Motor neuron (in vitro differentiated cells): ENCODE measurements around the gene KCNN3. TPM values are rescaled to one million over a fixed set of nuclear protein-coding genes. Genes with fewer than 3 reads are reported as not detected.

Source experiments
- ATAC-seq, 8 experiments: fragments of 200-7000 bp; cut with Tn5 transposase; replicated peaks in 6 of 8; 2 replicates each; pipeline ENCODE4 v1.8.0; 2021; ENCODE audit warnings: mild to moderate bottlenecking in 8 of 8, moderate library complexity in 8 of 8
- H3K27ac ChIP-seq, 2 donors: fragments of 250-450 bp; sonication (Bioruptor Pico); 2 replicates each; pipeline ENCODE4 v1.9.0; 2021; ENCODE audit warnings: antibody characterized with exemption in 2 of 2, mild to moderate bottlenecking in 2 of 2, moderate library complexity in 1 of 2
- H3K4me1 ChIP-seq, 2 donors: fragments of 250-450 bp; sonication (Bioruptor Pico); replicated peaks in 1 of 2; 2 replicates each; pipeline ENCODE4 v1.6.1; 2021; ENCODE audit warnings: antibody characterized with exemption in 2 of 2, mild to moderate bottlenecking in 2 of 2, moderate library complexity in 1 of 2
- H3K4me3 ChIP-seq, 5 donors: fragments of 250-450 bp; sonication (Bioruptor Pico); 2 replicates each; pipeline ENCODE4 v1.9.0; 2021; ENCODE audit warnings: antibody characterized with exemption in 5 of 5, mild to moderate bottlenecking in 5 of 5, moderate library complexity in 4 of 5
- WGBS, 10 experiments: fragments of 450-650 bp; shearing (Covaris generic); methylation state at CpG; one replicate each; pipeline ENCODE4 v1.0.0; 2022; 5-methylcytosine and 5-hydroxymethylcytosine counted together
- in situ Hi-C, 9 experiments: fragments of 400-800 bp; cut with MboI; loops; one replicate each; pipeline ENCODE4 v1.15.0; 2021; ENCODE audit warnings: low sequenced_read_pairs in 9 of 9, low pct_unique_long_range_greater_than_20kb in 2 of 9; ENCODE audit not compliant: unreplicated experiment in 9 of 9
- total RNA-seq, 8 experiments: library from RNA; unstranded; fragments of 300-600 nt; gene quantifications; 2 replicates each; pipeline versions ENCODE4 v1.2.3 to v1.2.4, GENCODE V29; 2022

The KCNN3 gene
- total RNA-seq, 8 experiments from 2014 or later, result 0.50 to 16.1 (median 1.5) TPM

DNA sequence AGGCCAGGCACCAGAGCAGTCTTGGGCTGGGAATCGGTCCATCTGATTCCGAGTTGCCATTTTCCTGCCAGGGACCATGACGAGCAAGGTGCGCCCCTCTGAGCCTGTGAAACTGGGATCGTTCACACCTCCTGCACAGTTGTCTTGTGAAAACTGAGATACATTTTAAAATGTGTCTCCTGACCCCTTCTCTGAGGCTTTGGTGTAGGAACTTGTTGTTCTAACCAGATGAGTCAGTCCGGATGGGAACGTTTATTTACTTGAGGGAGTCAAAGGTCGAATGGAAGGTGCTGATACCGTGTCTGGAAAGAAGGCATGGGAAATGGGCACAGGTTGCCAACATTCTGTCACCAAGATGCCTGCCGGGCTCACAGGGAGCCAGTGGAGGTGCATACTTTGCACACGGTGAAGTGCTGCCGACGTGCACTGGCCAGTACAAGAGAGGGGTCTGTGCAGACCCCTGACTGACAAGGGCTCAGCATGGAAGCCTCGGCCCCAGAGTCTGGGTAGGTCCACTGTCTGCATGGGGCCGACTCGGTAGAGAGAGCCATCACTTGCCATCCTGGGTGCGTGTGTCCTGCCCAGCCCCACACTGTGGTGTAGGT lies 7.4 kb upstream of the KCNN3 start:
- WGBS, 10 experiments, result 40 to 93% (median 75%) methylated on average over 1 to 12 of the region's 17 CpGs; no CpG with 5 or more reads in 1 of the 10 experiments
- no peak overlapping the region for H3K27ac ChIP-seq
- no peak overlapping the region for H3K4me3 ChIP-seq
- no peak for ATAC-seq
- H3K4me1 ChIP-seq, result peaks cover 4 to 15% of the 10 kb centered on the region in 2 donors
- in situ Hi-C loops, result loop anchor here in 5 of 9 experiments (25.0 kb wide), 2 partner anchors 115 to 215 kb away; no protein-coding TSS in a partner anchor

GRCh38 chr1:154876842-154877369 lies 6.8 kb upstream of the KCNN3 start:
- H3K4me3 ChIP-seq, result no peak overlapping the region
- no peak overlapping the region for H3K27ac ChIP-seq
- 50 to 85% (median 78%) methylated on average over 1 to 3 of the region's 3 CpGs; no CpG with 5 or more reads in 4 of the 10 experiments for WGBS, 10 experiments
- peaks cover 4 to 15% of the 10 kb centered on the region in 2 donors for H3K4me1 ChIP-seq
- ATAC-seq, result no peak
- in situ Hi-C loops, result loop anchor here in 5 of 9 experiments (25.0 kb wide), 2 partner anchors 115 to 215 kb away; no protein-coding TSS in a partner anchor

- no peak for ATAC-seq
- in situ Hi-C loops, result no loop called here
- H3K4me3 ChIP-seq, result no peak overlapping the region
These were observed 4.4 kb upstream of the KCNN3 start for GRCh38 chr1:154874465-154874864.

DNA sequence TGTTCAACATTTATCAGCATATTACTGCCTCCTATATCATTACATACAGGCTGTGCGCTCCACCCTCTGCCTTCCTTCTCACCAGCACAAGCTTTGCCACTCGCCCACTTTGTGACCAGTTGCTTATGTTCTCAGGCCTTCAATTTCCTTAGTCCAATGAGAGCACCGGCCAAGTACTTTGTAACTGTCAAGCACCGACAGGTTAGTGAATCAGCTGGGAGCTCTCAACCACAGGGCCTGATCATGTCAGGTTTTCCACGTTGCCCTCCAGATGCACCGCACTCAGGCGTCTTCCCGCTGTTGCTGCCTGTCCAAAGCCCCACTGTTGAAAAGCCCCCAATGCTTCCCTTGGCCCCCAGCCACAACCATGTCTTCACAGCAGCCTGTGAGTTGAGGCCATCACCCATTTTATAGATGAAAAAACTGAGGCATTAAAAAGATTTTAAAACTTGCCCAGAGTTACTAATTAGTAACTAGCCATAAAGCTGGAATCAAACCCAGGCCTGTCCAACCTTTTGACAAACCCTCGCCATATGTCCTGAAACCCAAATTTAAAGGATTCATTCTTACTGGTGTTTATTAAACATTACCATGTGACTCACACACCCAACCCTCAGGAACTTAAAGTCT lies 3.4 kb upstream of the KCNN3 start:
- 73 to 100% (median 89%) methylated on average over 1 to 8 of the region's 9 CpGs; no CpG with 5 or more reads in 1 of the 10 experiments for WGBS, 10 experiments
- in situ Hi-C loops, result no loop called here
- H3K4me1 ChIP-seq, result peaks cover 12 to 18% of the 10 kb centered on the region in 2 donors
- no peak overlapping the region for H3K27ac ChIP-seq
- no peak for ATAC-seq
- H3K4me3 ChIP-seq, result no peak overlapping the region

More at GRCh38 chr1:154874465-154874864, 4.4 kb upstream of the KCNN3 start:
- Histone ChIP-seq H3K27ac (no peak overlapping the region), H3K4me1 (peaks cover 4 to 18% of the 10 kb centered on the region in 2 donors)
- 38 to 100% (median 86%) methylated on average over 1 to 5 of the region's 5 CpGs for WGBS, 10 experiments

- no peak overlapping the region for H3K4me3 ChIP-seq
- in situ Hi-C loops, result no loop called here
- no peak for ATAC-seq
- peaks cover 27 to 33% of the 10 kb centered on the region in 2 donors for H3K4me1 ChIP-seq
- WGBS, 10 experiments, result 0 to 50% (median 0%) methylated on average over 1 of the region's 1 CpG; no CpG with 5 or more reads in 2 of the 10 experiments
- H3K27ac ChIP-seq, result no peak overlapping the region
These were observed 1.3 kb upstream of the KCNN3 start for GRCh38 chr1:154871374-154871773.

GRCh38 chr1:154870734-154871133 lies 653 bp upstream of the KCNN3 start:
- 34 to 86% (median 65%) methylated on average over 2 to 6 of the region's 6 CpGs for WGBS, 10 experiments
- ATAC-seq, result no peak
- Histone ChIP-seq H3K4me3 (peak overlapping the region in 1 of 5 donors; percentile 38), H3K4me1 (peaks cover 28 to 33% of the 10 kb centered on the region in 2 donors), H3K27ac (no peak overlapping the region)
- in situ Hi-C loops, result no loop called here

DNA sequence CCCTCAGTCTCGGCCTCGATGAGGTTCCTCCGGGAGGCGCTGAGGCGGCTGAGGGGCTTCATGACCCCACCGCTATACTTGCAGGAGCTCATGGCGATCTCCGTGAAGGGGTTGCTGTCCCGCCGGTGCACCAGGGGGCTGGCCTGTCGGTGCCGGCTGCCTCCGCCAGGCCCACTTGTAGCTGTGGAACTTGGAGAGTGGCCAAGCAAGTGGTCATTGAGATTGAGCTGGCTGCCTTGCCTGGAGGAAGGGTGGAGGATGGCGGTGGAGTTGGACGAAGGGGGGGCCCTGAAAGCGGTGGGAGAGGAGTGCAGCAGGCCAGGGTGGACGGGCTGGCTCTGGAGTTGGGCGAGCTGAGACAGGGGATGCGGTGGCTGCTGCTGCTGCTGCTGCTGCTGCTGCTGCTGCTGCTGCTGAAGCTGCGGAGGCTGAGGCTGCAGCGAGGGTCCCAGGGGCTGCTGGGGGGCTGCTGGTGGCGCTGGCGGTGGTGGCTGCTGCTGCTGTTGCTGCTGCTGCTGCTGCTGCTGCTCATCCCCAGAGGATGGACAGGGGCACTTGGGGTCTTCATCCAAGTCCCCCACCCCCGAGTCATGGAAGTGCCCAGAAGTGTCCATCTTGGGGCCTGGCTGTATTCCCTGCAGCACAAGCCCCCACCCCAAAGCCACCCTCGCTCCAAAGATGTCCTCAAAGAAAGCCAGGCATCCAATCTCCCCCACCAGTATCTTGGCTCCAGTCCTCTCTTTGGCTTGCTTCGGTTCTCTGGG lies 548 bp downstream of the KCNN3 start:
- in situ Hi-C loops, result no loop called here
- WGBS, 10 experiments, result 0 to 75% (median 10%) methylated on average over 1 to 16 of the region's 26 CpGs; no CpG with 5 or more reads in 4 of the 10 experiments
- Histone ChIP-seq H3K27ac (no peak overlapping the region), H3K4me1 (peaks cover 28 to 33% of the 10 kb centered on the region in 2 donors), H3K4me3 (peak overlapping the region; percentile 19 to 38 (median 23))
- peak in 7 of 8 experiments; percentile 1 to 30 (median 11) for ATAC-seq

- Histone ChIP-seq H3K4me3 (peak overlapping the region in 4 of 5 donors; percentile 19 to 38 (median 24)), H3K4me1 (peaks cover 34 to 45% of the 10 kb centered on the region in 2 donors), H3K27ac (no peak overlapping the region)
- peak in 2 of 8 experiments; percentile 3 to 4 for ATAC-seq
- in situ Hi-C loops, result no loop called here
- WGBS, 10 experiments, result 0 to 27% (median 7%) methylated on average over 1 to 7 of the region's 19 CpGs; no CpG with 5 or more reads in 3 of the 10 experiments
These were observed 2.1 kb downstream of the KCNN3 start for GRCh38 chr1:154867841-154868605.

- in situ Hi-C loops, result no loop called here
- WGBS, 10 experiments, result 0 to 11% (median 6%) methylated on average over 2 to 15 of the region's 25 CpGs; no CpG with 5 or more reads in 4 of the 10 experiments
- Histone ChIP-seq H3K4me1 (peaks cover 42 to 52% of the 10 kb centered on the region in 2 donors), H3K4me3 (peak overlapping the region; percentile 9 to 38 (median 23)), H3K27ac (no peak overlapping the region)
- peak in 7 of 8 experiments; percentile 17 to 39 (median 27) for ATAC-seq
These were observed 2.8 kb downstream of the KCNN3 start for GRCh38 chr1:154867064-154867825.

GRCh38 chr1:154866257-154867063 lies 3.6 kb downstream of the KCNN3 start:
- H3K4me3 ChIP-seq, result peak overlapping the region in 4 of 5 donors; percentile 19 to 38 (median 24)
- H3K27ac ChIP-seq, result no peak overlapping the region
- peaks cover 45 to 55% of the 10 kb centered on the region in 2 donors for H3K4me1 ChIP-seq
- 40 to 100% (median 62%) methylated on average over 1 to 11 of the region's 14 CpGs for WGBS, 10 experiments
- in situ Hi-C loops, result no loop called here
- no peak for ATAC-seq
